ENCODE results near the gene CIB4. TPM values are rescaled to one million over a fixed set of nuclear protein-coding genes. Genes with fewer than 3 reads are reported as not detected.

CIB4 gene
- total RNA-seq, 3 donors from 2014 or later (not counting 1 experiment from before 2014, with no cell fraction given): not detected

- H3K9me3 ChIP-seq (ENCODE audit: control insufficient read depth, insufficient read depth, low read length): no peaks in the 10 kb centered on the region
- Mint-ChIP-seq H3K4me1 (peaks cover 0 to 4% of the 10 kb centered on the region in 2 donors), H3K4me3 (peak overlapping the region; percentile 8), H3K27ac (no peak overlapping the region), H3K36me3 (no peaks in the 10 kb centered on the region), H3K27me3 (ENCODE audit: low read depth in 2 of 2) (peaks cover 49 to 53% of the 10 kb centered on the region in 2 donors), H3K9me3 (no peaks in the 10 kb centered on the region)
- H3K36me3 ChIP-seq (ENCODE audit: control insufficient read depth, insufficient read depth, low read length): no peaks in the 10 kb centered on the region
- intact Hi-C loops (cut with micrococcal nuclease): no loop called here
- H3K27me3 ChIP-seq (ENCODE audit: control insufficient read depth, insufficient read depth, low read length): peaks cover 23% of the 10 kb centered on the region
- no peak for TF ChIP-seq CTCF (IDR thresholded peaks at IDR 0.05)
- H3K4me3 ChIP-seq (ENCODE audit: low read length): no peak overlapping the region
- ATAC-seq: no peak
- WGBS (ENCODE audit: insufficient coverage): 38% methylated on average over 28 of the region's 28 CpGs
- H3K27ac ChIP-seq (ENCODE audit: low read length): no peak overlapping the region
- peaks cover 10% of the 10 kb centered on the region for H3K4me1 ChIP-seq (ENCODE audit: control insufficient read depth, insufficient read depth, low read length)
- no peak for DNase-seq
Observed at GRCh38 chr2:26562811-26563645, 78.1 kb downstream of the CIB4 start.

GRCh38 chr2:26561918-26562810 is 79.0 kb downstream of the CIB4 start:
- H3K27me3 ChIP-seq (ENCODE audit: control insufficient read depth, insufficient read depth, low read length): peaks cover 24% of the 10 kb centered on the region
- H3K9me3 ChIP-seq (ENCODE audit: control insufficient read depth, insufficient read depth, low read length): no peaks in the 10 kb centered on the region
- peaks cover 10% of the 10 kb centered on the region for H3K4me1 ChIP-seq (ENCODE audit: control insufficient read depth, insufficient read depth, low read length)
- ATAC-seq (peak; percentile 19 to 85 (median 63)), DNase-seq (peak in 1 of 2 donors; percentile 38)
- Mint-ChIP-seq H3K9me3 (no peaks in the 10 kb centered on the region), H3K4me1 (peaks cover 0 to 4% of the 10 kb centered on the region in 2 donors), H3K4me3 (peak overlapping the region; percentile 31), H3K27me3 (ENCODE audit: low read depth in 2 of 2) (peaks cover 57 to 61% of the 10 kb centered on the region in 2 donors), H3K27ac (no peak overlapping the region), H3K36me3 (no peaks in the 10 kb centered on the region)
- intact Hi-C loops (cut with micrococcal nuclease): no loop called here
- H3K4me3 ChIP-seq (ENCODE audit: low read length): no peak overlapping the region
- no peaks in the 10 kb centered on the region for H3K36me3 ChIP-seq (ENCODE audit: control insufficient read depth, insufficient read depth, low read length)
- WGBS (ENCODE audit: insufficient coverage): 16% methylated on average over 68 of the region's 69 CpGs
- no peak for TF ChIP-seq CTCF (IDR thresholded peaks at IDR 0.05)
- H3K27ac ChIP-seq (ENCODE audit: low read length): no peak overlapping the region

- Mint-ChIP-seq H3K9me3 (no peaks in the 10 kb centered on the region), H3K27me3 (ENCODE audit: low read depth in 2 of 2) (peaks cover 57 to 63% of the 10 kb centered on the region in 2 donors), H3K36me3 (no peaks in the 10 kb centered on the region), H3K4me3 (no peak overlapping the region), H3K4me1 (peaks cover 0 to 4% of the 10 kb centered on the region in 2 donors), H3K27ac (no peak overlapping the region)
- H3K36me3 ChIP-seq (ENCODE audit: control insufficient read depth, insufficient read depth, low read length): no peaks in the 10 kb centered on the region
- TF ChIP-seq CTCF (IDR thresholded peaks at IDR 0.05): no peak
- ATAC-seq (no peak), DNase-seq (no peak)
- peaks cover 24% of the 10 kb centered on the region for H3K27me3 ChIP-seq (ENCODE audit: control insufficient read depth, insufficient read depth, low read length)
- intact Hi-C loops (cut with micrococcal nuclease): no loop called here
- WGBS (ENCODE audit: insufficient coverage): 96% methylated on average over 5 of the region's 8 CpGs
- H3K4me1 ChIP-seq (ENCODE audit: control insufficient read depth, insufficient read depth, low read length): peaks cover 10% of the 10 kb centered on the region
- H3K27ac ChIP-seq (ENCODE audit: low read length): no peak overlapping the region
- H3K9me3 ChIP-seq (ENCODE audit: control insufficient read depth, insufficient read depth, low read length): no peaks in the 10 kb centered on the region
- H3K4me3 ChIP-seq (ENCODE audit: low read length): no peak overlapping the region
Observed at GRCh38 chr2:26561376-26561775, 79.8 kb downstream of the CIB4 start.

Measured in natural killer cell (primary cell).